SK-N-SH (cell line): Measurements from ENCODE around the gene FOXO4. TPM values are rescaled to one million over a fixed set of nuclear protein-coding genes. Genes with fewer than 3 reads are reported as not detected.
A peak's percentile ranks its signal among the peaks of the same experiment; 100 is the strongest.

Experiments
- CTCF ChIA-PET: fragments of 300-600, 350-600 bp; formaldehyde crosslinking; extraction: SDS; loops from one replicate; lab custom pipeline; 2021; lab: Yijun Ruan, JAX
- POLR2A ChIA-PET: fragments of 350-600 bp; sonication (Branson Sonifier 250); formaldehyde crosslinking; extraction: SDS; loops from one replicate; lab custom pipeline; 2020; ENCODE audit warnings: antibody characterized with exemption, inconsistent platforms; lab: Yijun Ruan, JAX
- DNase-seq: peaks from one replicate; pipeline ENCODE4 v3.0.0; 2012
- H2AFZ ChIP-seq: fragments of 200-600 bp; sonication (generic); 2 replicates; pipeline ENCODE4 v1.8.1; 2016; ENCODE audit warnings: antibody characterized with exemption, mild to moderate bottlenecking, low read depth
- H3F3A ChIP-seq: fragments of 200-600 bp; sonication (generic); replicated peaks from 2 replicates; pipeline ENCODE3; 2016; ENCODE audit warnings: antibody characterized with exemption, mild to moderate bottlenecking; ENCODE audit not compliant: insufficient read depth
- H3K27ac ChIP-seq, 2 experiments: fragments of 200-500 bp in 1 of 2; fragments of 200-600 bp in 1 of 2; sonication (Bioruptor generic) in 1 of 2; sonication (generic), shearing (Covaris generic) in 1 of 2; 2 replicates each; pipeline versions ENCODE4 v1.5.1 to v1.6.1; 2014 to 2016; ENCODE audit warnings: low read depth in 2 of 2, inconsistent platforms in 1 of 2, low read length in 1 of 2, mild to moderate bottlenecking in 1 of 2, mixed read lengths in 1 of 2
- H3K27me3 ChIP-seq: fragments of 200-600 bp; sonication (generic), shearing (Covaris generic); 2 replicates; pipeline ENCODE4 v1.6.1; 2016; ENCODE audit warnings: mixed run types; ENCODE audit not compliant: insufficient read depth
- H3K36me3 ChIP-seq, 2 experiments: fragments of 200-500 bp in 1 of 2; fragments of 200-600 bp in 1 of 2; sonication (Bioruptor generic) in 1 of 2; sonication (generic) in 1 of 2; replicated peaks in 1 of 2; 2 replicates each; pipeline versions ENCODE3 to v1.5.1; 2014 to 2016; ENCODE audit warnings: low read length in 1 of 2, mild to moderate bottlenecking in 1 of 2; ENCODE audit not compliant: insufficient read depth in 2 of 2, control insufficient read depth in 1 of 2
- H3K4me1 ChIP-seq, 2 experiments: fragments of 200-500 bp in 1 of 2; fragments of 200-600 bp in 1 of 2; sonication (Bioruptor generic) in 1 of 2; sonication (generic), shearing (Covaris generic) in 1 of 2; 2 replicates each; pipeline versions ENCODE4 v1.5.1 to v1.6.1; 2014 to 2016; ENCODE audit warnings: low read depth in 1 of 2, low read length in 1 of 2, mixed run types in 1 of 2; ENCODE audit not compliant: insufficient read depth in 2 of 2, control insufficient read depth in 1 of 2
- H3K4me2 ChIP-seq: fragments of 200-600 bp; sonication (generic), shearing (Covaris generic); 2 replicates; pipeline ENCODE4 v1.6.1; 2017; ENCODE audit warnings: mixed run types
- H3K4me3 ChIP-seq, 2 experiments: fragments of 200-500 bp in 1 of 2; fragments of 200-600 bp in 1 of 2; sonication (Bioruptor generic) in 1 of 2; sonication (generic), shearing (Covaris generic) in 1 of 2; 2 replicates each; pipeline versions ENCODE4 v1.5.1 to v1.8.1; 2014 to 2016; ENCODE audit warnings: low read depth in 2 of 2, inconsistent platforms in 1 of 2, low read length in 1 of 2, mild to moderate bottlenecking in 1 of 2, mixed read lengths in 1 of 2, moderate library complexity in 1 of 2
- H3K79me2 ChIP-seq: fragments of 200-600 bp; sonication (generic); 2 replicates; pipeline ENCODE4 v1.8.1; 2017; ENCODE audit warnings: mild to moderate bottlenecking; ENCODE audit not compliant: insufficient read depth
- H3K9ac ChIP-seq: fragments of 200-600 bp; sonication (generic); 2 replicates; pipeline ENCODE4 v1.6.1; 2017; ENCODE audit warnings: mixed run types
- H3K9me2 ChIP-seq: fragments of 200-600 bp; sonication (generic); 2 replicates; pipeline ENCODE4 v1.6.1; 2017; ENCODE audit warnings: mixed run types
- H3K9me3 ChIP-seq: fragments of 200-600 bp; sonication (generic); 2 replicates; pipeline ENCODE4 v1.6.1; 2017; ENCODE audit warnings: mixed run types, mild to moderate bottlenecking, moderate library complexity
- H4K20me1 ChIP-seq: fragments of 200-600 bp; sonication (generic); 2 replicates; pipeline ENCODE4 v1.6.1; 2017; ENCODE audit warnings: mild to moderate bottlenecking, mixed run types; ENCODE audit not compliant: insufficient read depth
- CHD2 ChIP-seq: fragments of 150-350 bp; IDR thresholded peaks from 2 replicates; pipeline ENCODE4 v1.6.1; 2018; ENCODE audit warnings: low read length; ENCODE audit not compliant: partially characterized antibody
- CTCF ChIP-seq: fragments of 200-600 bp; sonication (generic); IDR thresholded peaks from 2 replicates; pipeline ENCODE4 v1.6.1; 2017; ENCODE audit warnings: antibody characterized with exemption, mild to moderate bottlenecking, moderate library complexity
- ELF1 ChIP-seq: IDR thresholded peaks from 2 replicates; pipeline ENCODE4 v1.4.0; 2012
- EZH2phosphoT487 ChIP-seq: fragments of 200-600 bp; sonication (generic); IDR thresholded peaks from 2 replicates; pipeline ENCODE4 v1.6.1; 2017; ENCODE audit warnings: low read depth, mixed run types, mild to moderate bottlenecking, antibody characterized with exemption, moderate library complexity, borderline replicate concordance
- FOSL2 ChIP-seq: IDR thresholded peaks from 2 replicates; pipeline ENCODE4 v1.4.0; 2012; ENCODE audit warnings: low read depth, mild to moderate bottlenecking, moderate library complexity, borderline replicate concordance
- FOXJ3 ChIP-seq: sonication (generic); formaldehyde crosslinking; IDR thresholded peaks from 2 replicates; pipeline ENCODE4 v1.5.1; 2020; ENCODE audit warnings: mild to moderate bottlenecking, missing genetic modification reagents
- FOXM1 ChIP-seq: IDR thresholded peaks from 2 replicates; pipeline ENCODE4 v1.4.0; 2012; ENCODE audit warnings: low read depth, mild to moderate bottlenecking
- GABPA ChIP-seq: IDR thresholded peaks from 2 replicates; pipeline ENCODE4 v1.4.0; 2012; ENCODE audit warnings: low read depth, mild to moderate bottlenecking
- MAX ChIP-seq: IDR thresholded peaks from 2 replicates; pipeline ENCODE4 v1.4.0; 2012; ENCODE audit warnings: low read depth
- MXI1 ChIP-seq: IDR thresholded peaks from 2 replicates; pipeline ENCODE4 v1.6.1; 2012; ENCODE audit warnings: mild to moderate bottlenecking, low read depth, low read length, improper control_type of control experiment
- POLR2AphosphoS5 ChIP-seq: IDR thresholded peaks from 2 replicates; pipeline ENCODE4 v1.6.1; 2012; ENCODE audit warnings: low read depth, low read length
- RCOR1 ChIP-seq: fragments of 150-350 bp; IDR thresholded peaks from 2 replicates; pipeline ENCODE4 v1.6.1; 2017; ENCODE audit warnings: antibody characterized with exemption, low read length
- REST ChIP-seq: IDR thresholded peaks from 2 replicates; pipeline ENCODE4 v1.6.1; 2012; ENCODE audit warnings: mild to moderate bottlenecking, low read depth, low read length, moderate library complexity
- RXRA ChIP-seq: IDR thresholded peaks from 2 replicates; pipeline ENCODE4 v1.4.0; 2012; ENCODE audit warnings: low read depth, mild to moderate bottlenecking, borderline replicate concordance
- SIN3A ChIP-seq: IDR thresholded peaks from 2 replicates; pipeline ENCODE4 v1.6.1; 2012; ENCODE audit warnings: low read depth, mild to moderate bottlenecking, low read length, moderate library complexity, borderline replicate concordance
- SMC3 ChIP-seq: IDR thresholded peaks from 2 replicates; pipeline ENCODE4 v1.6.1; 2012; ENCODE audit warnings: low read depth, low read length, improper control_type of control experiment
- TAF1 ChIP-seq: IDR thresholded peaks from 2 replicates; pipeline ENCODE4 v1.6.1; 2012; ENCODE audit warnings: low read depth, mild to moderate bottlenecking, low read length, moderate library complexity, borderline replicate concordance
- TCF12 ChIP-seq: IDR thresholded peaks from 2 replicates; pipeline ENCODE4 v1.4.0; 2012
- USF2 ChIP-seq: fragments of 150-350 bp; IDR thresholded peaks from 2 replicates; pipeline ENCODE4 v1.6.1; 2017; ENCODE audit warnings: antibody characterized with exemption, low read length, low read depth, borderline replicate concordance
- WGBS: methylation state at CpG from one replicate; pipeline ENCODE4 v1.1.6; 2017; ENCODE audit warnings: low lambda C conversion rate; 5-methylcytosine and 5-hydroxymethylcytosine counted together
- polyA plus RNA-seq, 3 experiments: library from polyadenylated mRNA; depleted of rRNA; stranded (reverse); fragments of >200 nt; gene quantifications; 2 replicates each; pipeline ENCODE4 v1.2.3, GENCODE V29; 2012

Gene FOXO4
- polyA plus RNA-seq, 1 of the 3 experiments (the other 2 are of a cell fraction) = 1.9 TPM

GRCh38 chrX:71067712-71068043, 28.0 kb upstream of the FOXO4 start:
- CTCF ChIA-PET = interaction anchor here (1.3 kb wide), 1 partner anchor 61 kb away, joined by 3 read pairs; no protein-coding TSS in a partner anchor
- 3% methylated on average over 10 of the region's 10 CpGs for WGBS

GRCh38 chrX:71068044-71068918, 27.4 kb upstream of the FOXO4 start, which contains the start of gene SNX12:
TSS of gene SNX12 (minus strand) at chrX:71068334. CDS start at chrX:71068306, 28 bp downstream.
- no peaks in the 10 kb centered on the region for H3K9me2 ChIP-seq
- H3K4me3 ChIP-seq = peak within 1 kb of the TSS; percentile 62 to 71
- 8% methylated on average over 37 of the region's 73 CpGs for WGBS
- POLR2A ChIA-PET = interaction anchor here (0.6 kb wide), 1 partner anchor 111 kb away, joined by 4 read pairs; no protein-coding TSS in a partner anchor
- H3F3A ChIP-seq = no peaks in the 10 kb centered on the region
- peaks cover 0 to 6% of the 10 kb centered on the region in 2 experiments for H3K36me3 ChIP-seq
- H3K4me1 ChIP-seq = no peaks in the 10 kb centered on the region
- H3K27me3 ChIP-seq = peaks cover 6% of the 10 kb centered on the region; the same call in 1 of the 2 replicates
- peak; percentile 88 for DNase-seq
- peak within 1 kb of the TSS; percentile 65 to 81 for H3K27ac ChIP-seq
- peak within 1 kb of the TSS; percentile 67 for H3K4me2 ChIP-seq
- peaks cover 44% of the 10 kb centered on the region for H3K79me2 ChIP-seq
- no peaks in the 10 kb centered on the region; the same call in 1 of the 2 replicates for H3K9me3 ChIP-seq
- no peaks in the 10 kb centered on the region for H4K20me1 ChIP-seq
- H2AFZ ChIP-seq = peak within 1 kb of the TSS; percentile 70
- peak within 1 kb of the TSS; percentile 78 for H3K9ac ChIP-seq
- CTCF ChIA-PET = interaction anchor here (1.3 kb wide), 1 partner anchor 61 kb away, joined by 3 read pairs; no protein-coding TSS in a partner anchor
- TF ChIP-seq CHD2 (peak; percentile 20), TAF1 (0 out of 2 replicates have a peak, but pooled peaks have one; percentile 10), MXI1 (no peak), CTCF (no peak), USF2 (no peak), RXRA (no peak), EZH2phosphoT487 (no peak), MAX (peak; percentile 48; the same call in 1 of the 2 replicates), SIN3A (no peak; the same call in 1 of the 2 replicates), FOXJ3 (CRISPR knock-in tag) (no peak), REST (no peak), POLR2AphosphoS5 (peak; percentile 69), RCOR1 (no peak), SMC3 (no peak), ELF1 (peak; percentile 92), TCF12 (no peak), GABPA (0 out of 2 replicates have a peak, but pooled peaks have one; percentile 25), FOSL2 (peak; percentile 33), FOXM1 (no peak)

More at GRCh38 chrX:71067712-71068043, 28.0 kb upstream of the FOXO4 start:
- H3K27me3 ChIP-seq = peaks cover 6% of the 10 kb centered on the region; the same call in 1 of the 2 replicates
- DNase-seq = no peak
- peak overlapping the region; percentile 65 to 81 for H3K27ac ChIP-seq
- H3K4me1 ChIP-seq = no peaks in the 10 kb centered on the region
- no peaks in the 10 kb centered on the region for H3K9me2 ChIP-seq
- no peaks in the 10 kb centered on the region for H4K20me1 ChIP-seq
- POLR2A ChIA-PET = no interaction called here
- peak overlapping the region; percentile 78 for H3K9ac ChIP-seq
- H3K9me3 ChIP-seq = no peaks in the 10 kb centered on the region; the same call in 1 of the 2 replicates
- H3K4me3 ChIP-seq = peak overlapping the region; percentile 62 to 71
- H3K36me3 ChIP-seq = peaks cover 0 to 6% of the 10 kb centered on the region in 2 experiments
- H2AFZ ChIP-seq = peak overlapping the region; percentile 70
- H3F3A ChIP-seq = no peaks in the 10 kb centered on the region
- peak overlapping the region; percentile 63 for H3K4me2 ChIP-seq
- peaks cover 48% of the 10 kb centered on the region for H3K79me2 ChIP-seq
- TF ChIP-seq EZH2phosphoT487 = no peak
